HepG2 (cell line): ENCODE measurements around the gene PVALB. TPM values are rescaled to one million over a fixed set of nuclear protein-coding genes. Genes with fewer than 3 reads are reported as not detected.

Experiments
- ARID5B ChIP-seq: IDR thresholded peaks from 2 replicates; pipeline ENCODE4 v1.4.0; 2020; ENCODE audit warnings: mild to moderate bottlenecking, missing genetic modification reagents
- ASH2L ChIP-seq: fragments of 300-600, 200-600 bp; sonication (generic); IDR thresholded peaks from 2 replicates; pipeline ENCODE4 v1.7.0; 2017; ENCODE audit warnings: low read depth, mild to moderate bottlenecking, moderate library complexity, mixed read lengths, low read length; ENCODE audit not compliant: insufficient read length
- ATF7-NPFF ChIP-seq: sonication (generic); formaldehyde crosslinking; IDR thresholded peaks from 2 replicates; pipeline ENCODE4 v1.8.1; 2023; ENCODE audit warnings: mild to moderate bottlenecking, low read depth, missing genetic modification reagents, moderate library complexity
- DMTF1 ChIP-seq: sonication (generic); formaldehyde crosslinking; IDR thresholded peaks from 2 replicates; pipeline ENCODE4 v1.4.0; 2020; ENCODE audit warnings: mild to moderate bottlenecking, missing genetic modification reagents
- NFE2L2 ChIP-seq: fragments of 150-350 bp; IDR thresholded peaks from 2 replicates; pipeline ENCODE4 v1.6.1; 2014; ENCODE audit warnings: low read length
- NFKB2 ChIP-seq: sonication (generic); formaldehyde crosslinking; IDR thresholded peaks from 2 replicates; pipeline ENCODE4 v1.4.0; 2020; ENCODE audit warnings: missing genetic modification reagents, borderline replicate concordance
- ZMYM4 ChIP-seq: sonication (generic); formaldehyde crosslinking; IDR thresholded peaks from 2 replicates; pipeline ENCODE4 v1.8.1; 2023; ENCODE audit warnings: mild to moderate bottlenecking, missing genetic modification reagents
- ZNF143 ChIP-seq: sonication (generic); formaldehyde crosslinking; IDR thresholded peaks from 2 replicates; pipeline ENCODE4 v1.4.0; 2020; ENCODE audit warnings: missing genetic modification reagents
- ZNF224 ChIP-seq: sonication (generic); formaldehyde crosslinking; IDR thresholded peaks from 2 replicates; pipeline ENCODE4 v1.5.0; 2020; ENCODE audit warnings: mild to moderate bottlenecking, missing genetic modification reagents
- ZNF660 ChIP-seq: sonication (generic); formaldehyde crosslinking; IDR thresholded peaks from 2 replicates; pipeline ENCODE4 v1.5.1; 2020; ENCODE audit warnings: mild to moderate bottlenecking, low read depth, missing genetic modification reagents, borderline replicate concordance
- ZNF687 ChIP-seq: sonication (generic); formaldehyde crosslinking; IDR thresholded peaks from 2 replicates; pipeline ENCODE4 v1.5.1; 2020; ENCODE audit warnings: mild to moderate bottlenecking, missing genetic modification reagents, moderate library complexity
- ZNF724P ChIP-seq: sonication (generic); formaldehyde crosslinking; IDR thresholded peaks from 2 replicates; pipeline ENCODE4 v1.8.0; 2022; ENCODE audit warnings: missing genetic modification reagents, borderline replicate concordance
- ZNF773 ChIP-seq: sonication (generic); formaldehyde crosslinking; IDR thresholded peaks from 2 replicates; pipeline ENCODE4 v1.4.0; 2020; ENCODE audit warnings: missing genetic modification reagents, borderline replicate concordance
- polyA plus RNA-seq, 8 experiments: library from polyadenylated mRNA; depleted of rRNA in 3 of 8; stranded (reverse) in 7 of 8; unstranded in 1 of 8; fragments of >200 nt; fragmentation: Illumina TruSeq in 4 of 8; extraction: Trizol in 4 of 8; gene quantifications; 2 replicates each; pipeline versions ENCODE4 v1.2.1 to v1.2.3, GENCODE V29; 2011 to 2016; ENCODE audit warnings: low read depth in 4 of 8, missing spikeins in 1 of 8, mixed read lengths in 1 of 8; ENCODE audit not compliant: insufficient read depth in 1 of 8
- total RNA-seq, 5 experiments: library from RNA; depleted of rRNA; stranded (reverse); fragments of >200 nt; fragmentation: Illumina TruSeq; extraction: Trizol; gene quantifications; 2 replicates each; pipeline ENCODE4 v1.2.3, GENCODE V29; 2016; ENCODE audit warnings: low read depth in 1 of 5

The PVALB gene
- total and polyA plus RNA-seq, 2 of the 13 experiments (the other 11 are each of a cell fraction or from before 2014, with no cell fraction given) = not detected

GRCh38 chr22:36856121-36856791 lies 39.4 kb upstream of the PVALB start (continued):
- TF ChIP-seq ZNF660 (no peak), ZNF143 (0 out of 2 replicates have a peak, but pooled peaks have one; percentile 17), ZNF687 (peak; percentile 52), ZMYM4 (CRISPR knock-in tag) (peak; percentile 63; the same call in 1 of the 2 replicates), ARID5B (CRISPR knock-in tag) (peak; percentile 36; the same call in 1 of the 2 replicates), ZNF724P (CRISPR knock-in tag) (0 out of 2 replicates have a peak, but pooled peaks have one; percentile 30), DMTF1 (CRISPR knock-in tag) (no peak), ZNF773 (CRISPR knock-in tag) (no peak), ZNF224 (CRISPR knock-in tag) (no peak), NFE2L2 (no peak), ATF7-NPFF (0 out of 2 replicates have a peak, but pooled peaks have one; percentile 37), ASH2L (no peak), NFKB2 (CRISPR knock-in tag) (peak; percentile 72; the same call in 1 of the 2 replicates)
